HG02571 (cell line): ENCODE data around the gene PARD3.

Experiments
- ATAC-seq: cut with Tn5 transposase; IDR thresholded peaks from one replicate; pipeline ENCODE4 v1.9.1; 2021; ENCODE audit warnings: mild to moderate bottlenecking, moderate library complexity; ENCODE audit not compliant: unreplicated experiment

PARD3 gene

DNA sequence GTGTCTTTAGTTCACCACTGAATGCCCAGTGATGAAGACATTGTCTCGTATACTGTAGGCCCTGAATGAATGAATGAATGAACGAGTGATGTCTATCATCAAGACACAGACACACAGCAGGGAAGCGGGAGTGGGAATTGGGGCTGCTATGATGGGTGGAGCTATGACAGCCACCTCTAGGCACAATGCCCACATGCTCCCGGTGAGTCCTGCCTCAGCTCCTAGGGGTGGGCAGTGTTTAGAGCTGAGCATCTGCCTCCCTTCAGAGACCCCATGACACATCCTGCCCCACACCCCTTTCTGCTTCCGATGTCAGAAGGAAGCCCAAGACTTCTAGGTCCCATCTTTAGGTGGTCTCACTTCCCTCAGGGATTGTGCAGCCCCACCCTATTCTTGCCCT is 714.1 kb downstream of the PARD3 start:
- ATAC-seq = no peak

DNA sequence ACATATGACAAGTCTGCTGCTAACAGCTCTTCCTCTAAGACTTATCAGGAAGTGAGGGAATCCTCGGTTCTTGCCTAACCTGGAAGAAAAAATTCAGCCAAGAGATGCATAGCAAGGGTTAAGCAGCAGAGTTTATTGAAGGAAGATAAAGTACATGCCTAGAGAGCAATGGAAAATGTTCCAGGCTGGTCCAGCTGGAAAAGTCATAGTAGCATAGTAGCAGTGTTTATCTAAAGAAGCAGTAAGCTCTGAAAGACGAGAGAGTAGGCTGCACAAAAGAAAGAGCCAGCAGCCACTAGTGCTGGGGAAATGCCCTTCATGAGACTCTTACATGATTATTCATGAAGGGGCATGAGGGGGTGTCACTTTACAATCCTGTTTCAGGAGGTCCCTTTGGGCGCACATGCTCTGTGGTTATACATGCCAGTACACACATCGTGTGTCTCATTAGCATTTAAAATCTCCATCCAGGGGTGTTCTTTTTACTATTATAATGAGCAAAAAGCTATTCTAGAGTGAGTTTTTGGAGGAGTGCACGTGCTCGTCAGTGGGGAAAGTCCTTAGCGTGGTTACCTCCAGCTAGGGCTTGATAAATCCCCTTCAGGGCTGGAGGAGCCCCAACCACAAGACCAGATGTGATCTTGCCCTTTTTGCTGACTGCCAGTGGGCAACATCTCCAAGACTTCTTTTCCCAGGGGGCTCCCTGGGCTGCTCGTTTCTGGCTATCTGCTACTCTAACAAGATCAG is 716.1 kb downstream of the PARD3 start:
- ATAC-seq = no peak

DNA sequence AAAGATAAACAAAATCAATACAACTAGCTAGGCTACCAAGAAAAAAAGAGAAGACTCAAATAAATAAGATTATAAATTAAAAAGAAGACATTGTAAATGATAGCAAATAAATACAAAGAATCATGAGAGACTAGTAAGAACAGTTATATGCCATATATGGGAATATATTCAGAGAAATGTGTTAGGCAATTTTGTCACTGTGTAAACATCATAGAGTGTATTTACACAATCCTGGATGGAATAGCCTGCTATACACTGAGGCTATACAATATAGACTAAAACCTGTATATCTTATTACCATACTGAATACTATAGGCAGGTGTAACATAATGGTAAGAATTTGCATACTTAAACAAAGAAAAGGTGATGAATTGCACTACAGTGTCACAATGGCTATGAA is 717.4 kb downstream of the PARD3 start:
- no peak for ATAC-seq

DNA sequence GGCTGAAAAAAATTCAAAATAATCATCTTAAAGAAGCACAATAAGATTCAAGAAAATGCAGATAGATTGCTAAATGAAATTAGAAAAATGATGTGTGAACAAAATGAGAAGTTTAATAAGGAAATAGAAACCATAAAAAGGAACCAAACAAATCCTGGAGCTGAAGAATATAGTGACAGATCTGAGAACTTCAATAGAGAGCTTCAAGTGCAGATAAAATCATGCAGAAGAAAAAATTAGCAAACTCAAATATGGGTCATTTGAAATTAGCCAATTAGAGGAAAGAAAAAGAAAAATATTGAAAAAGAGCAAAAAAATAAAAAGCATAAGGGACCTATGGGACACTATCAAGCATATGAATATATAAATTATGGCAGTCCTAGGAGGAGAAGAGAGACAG is 720.1 kb downstream of the PARD3 start:
- no peak for ATAC-seq

DNA sequence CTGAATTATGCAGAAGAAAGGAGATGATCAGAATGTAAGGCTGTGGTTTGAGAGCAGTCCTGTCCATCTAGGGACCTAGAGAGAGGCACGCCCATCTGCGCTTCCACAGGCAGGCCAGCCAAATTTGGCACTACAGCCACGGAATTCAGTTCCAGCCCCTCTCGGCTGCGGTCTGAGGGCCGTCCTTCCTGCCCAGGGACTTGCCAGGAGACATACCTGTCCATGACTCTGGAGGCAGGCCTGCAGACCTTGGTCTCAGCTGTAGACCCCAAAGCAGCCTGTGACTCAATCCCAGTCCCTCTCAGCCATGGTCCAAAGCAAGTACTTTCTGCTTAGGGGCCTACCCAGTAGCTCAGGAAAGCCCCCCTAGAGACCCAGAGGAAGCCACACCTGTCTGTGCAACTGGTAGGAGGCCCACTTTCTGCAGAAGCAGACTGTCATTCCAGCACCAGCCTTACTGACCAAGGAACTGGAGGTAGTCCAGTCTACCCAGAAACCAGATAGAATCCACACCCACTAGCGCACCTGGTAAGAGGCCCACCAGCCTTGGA is 720.9 kb downstream of the PARD3 start:
- ATAC-seq = no peak

DNA sequence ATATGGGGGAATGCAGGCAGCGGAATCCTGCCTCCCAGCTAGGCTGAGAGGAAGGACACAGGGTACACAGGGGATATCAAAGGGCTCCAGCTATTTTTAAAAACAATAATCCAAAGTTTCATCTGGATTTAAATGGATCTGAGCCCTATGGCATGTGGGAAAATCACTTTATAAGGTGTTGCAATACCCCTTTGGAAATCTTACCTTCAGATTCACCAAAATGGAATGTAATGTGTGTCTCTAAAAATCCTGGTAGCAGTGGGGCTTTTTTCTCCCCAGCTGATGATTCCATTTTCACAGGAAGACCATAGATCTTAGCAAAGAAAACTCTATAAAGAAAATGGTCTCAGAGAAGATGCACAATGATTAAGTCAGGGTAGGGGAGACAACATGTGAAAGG is 722.2 kb downstream of the PARD3 start:
- no peak for ATAC-seq

DNA sequence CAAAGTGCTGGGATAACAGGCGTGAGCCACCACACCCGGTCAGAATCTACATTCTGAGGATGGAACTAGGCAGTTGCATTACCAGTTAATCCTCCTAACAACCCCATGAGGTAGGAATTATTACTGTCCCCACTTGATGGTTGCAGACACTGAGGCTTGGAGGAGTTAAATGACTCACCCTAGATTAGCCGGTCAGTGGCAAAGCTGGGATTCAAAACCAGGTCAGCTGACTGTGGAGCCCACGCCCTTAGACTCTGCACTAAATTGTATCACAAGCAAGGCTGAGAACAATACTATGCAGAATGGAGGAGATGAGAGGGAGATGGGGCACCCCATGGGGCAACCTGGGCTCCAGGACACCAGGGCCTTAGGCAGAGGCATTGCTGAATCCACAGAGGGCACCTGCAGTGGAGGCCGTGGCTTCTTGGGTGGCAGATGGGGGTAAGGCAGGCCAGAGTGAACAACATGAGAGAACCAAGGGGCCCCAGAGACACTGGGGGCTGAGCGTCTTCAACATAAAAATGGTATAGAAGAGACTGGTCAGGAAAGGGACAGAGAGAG is 723.4 kb downstream of the PARD3 start:
- no peak for ATAC-seq

DNA sequence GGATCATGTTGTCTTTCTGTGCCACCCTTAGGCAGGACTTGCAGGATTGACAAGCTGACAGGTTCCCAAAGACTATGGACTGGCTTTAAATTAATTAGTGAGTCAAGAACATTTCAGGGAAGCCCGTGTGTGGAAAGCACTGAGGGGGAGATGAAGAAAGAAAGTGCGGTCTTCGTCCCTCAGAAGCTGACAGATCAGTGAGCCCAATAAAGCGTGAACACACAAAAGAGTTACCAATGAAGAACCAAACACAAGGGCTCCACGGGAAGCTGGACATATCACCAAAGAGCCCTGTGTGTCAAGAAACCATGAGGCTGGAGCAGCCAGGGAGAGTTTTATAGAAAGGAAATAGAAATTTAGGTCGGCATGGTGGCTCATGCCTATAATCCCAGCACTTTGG is 725.8 kb downstream of the PARD3 start:
- ATAC-seq = no peak

DNA sequence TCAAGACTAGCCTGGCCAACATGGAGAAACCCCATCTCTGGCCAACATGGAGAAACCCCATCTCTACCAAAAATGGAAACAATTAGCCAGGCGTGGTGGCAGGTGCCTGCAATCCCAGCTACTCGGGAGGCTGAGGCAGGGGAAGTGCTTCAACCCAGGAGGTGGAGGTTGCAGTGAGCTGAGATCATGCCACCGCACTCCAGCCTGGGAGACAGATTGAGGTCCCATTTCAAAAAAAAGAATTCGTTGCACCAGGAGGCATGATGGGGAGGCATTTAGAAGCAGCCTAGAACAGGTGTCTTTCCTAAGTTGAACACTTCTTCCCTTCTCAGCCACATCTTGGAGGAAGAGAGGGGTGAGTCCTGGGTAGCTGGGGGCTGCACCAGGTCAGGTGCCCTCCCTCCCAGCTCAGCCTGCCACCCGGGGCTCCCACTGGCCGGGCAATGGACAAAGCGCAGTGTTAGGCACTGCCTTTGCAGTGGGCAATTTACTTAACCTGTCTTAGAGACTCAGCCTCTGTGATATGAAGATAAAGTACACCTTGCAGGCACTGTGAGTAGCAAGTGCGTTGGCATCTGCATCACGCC is 726.8 kb downstream of the PARD3 start:
- no peak for ATAC-seq

DNA sequence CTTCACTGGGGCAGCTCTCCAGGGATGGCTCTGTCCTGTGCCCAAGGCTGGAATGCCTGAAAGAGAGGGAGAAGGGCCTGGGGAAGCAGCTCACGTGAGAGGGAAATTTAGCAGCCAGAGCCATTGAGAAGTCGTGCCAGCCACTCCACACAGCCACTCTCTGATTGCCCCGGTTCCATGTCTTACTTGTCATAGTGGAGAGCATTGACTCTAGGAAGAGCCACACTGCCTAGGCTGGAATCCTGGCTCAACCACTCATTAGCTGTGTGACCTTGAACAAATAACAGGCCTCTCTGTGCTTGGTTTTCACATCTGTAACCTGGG is 728.0 kb downstream of the PARD3 start:
- no peak for ATAC-seq

DNA sequence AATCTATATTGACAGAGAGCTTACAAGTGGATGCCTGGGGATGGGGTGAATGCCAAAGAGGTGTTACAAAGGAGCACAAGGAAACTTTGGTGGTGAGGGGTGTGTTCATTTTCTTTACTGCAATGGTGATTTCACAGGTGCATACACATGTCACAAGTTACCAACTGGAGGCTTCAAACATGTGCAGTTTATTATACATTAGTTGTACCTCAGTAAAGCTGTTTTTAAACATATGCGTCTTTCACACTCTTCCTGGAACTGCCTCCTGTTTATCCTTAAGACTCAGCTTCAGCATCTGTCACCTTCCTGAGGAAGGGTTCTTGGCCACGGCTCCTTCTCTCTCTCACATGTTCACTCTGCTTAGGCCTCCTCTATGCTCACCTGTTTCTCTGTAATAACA is 731.5 kb downstream of the PARD3 start:
- ATAC-seq = no peak

DNA sequence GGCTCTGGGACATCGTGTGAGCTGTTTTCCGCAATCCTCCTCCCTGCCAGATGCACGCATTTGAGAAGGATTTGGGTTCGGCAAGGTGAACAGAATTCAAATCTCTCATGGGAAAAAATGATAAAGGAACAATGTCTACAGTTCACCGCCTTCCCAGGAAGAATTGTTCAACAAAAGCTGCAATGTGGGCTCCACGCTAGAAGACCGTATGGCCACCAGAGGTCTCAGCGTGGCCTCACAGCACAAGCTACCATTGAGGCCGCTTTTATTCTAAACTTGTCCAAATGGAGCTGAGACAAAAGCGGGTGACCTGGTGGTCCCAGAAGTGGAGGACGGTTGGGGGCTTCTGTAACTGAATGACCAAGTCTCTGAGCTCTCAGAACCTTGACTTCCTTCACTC is 733.1 kb downstream of the PARD3 start:
- no peak for ATAC-seq

DNA sequence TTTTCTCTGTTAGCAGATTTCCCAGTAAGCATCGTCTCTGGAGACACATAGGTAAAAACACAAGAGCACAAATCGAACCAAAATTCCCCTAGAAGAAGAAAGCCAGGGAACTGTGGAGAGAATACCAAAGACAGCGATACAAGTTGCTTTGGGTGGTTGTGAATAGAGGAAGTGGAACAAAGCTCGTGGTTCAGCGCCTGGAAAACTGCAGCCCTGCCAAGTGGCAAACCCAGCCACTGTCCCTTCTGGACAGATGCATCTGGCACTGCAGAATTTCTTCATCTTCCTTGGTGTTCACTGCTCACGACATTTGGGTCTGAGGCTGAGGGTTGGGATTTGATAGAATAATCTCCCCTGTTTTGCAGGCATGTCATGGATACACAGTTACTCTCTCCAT is 733.8 kb downstream of the PARD3 start:
- ATAC-seq = no peak

DNA sequence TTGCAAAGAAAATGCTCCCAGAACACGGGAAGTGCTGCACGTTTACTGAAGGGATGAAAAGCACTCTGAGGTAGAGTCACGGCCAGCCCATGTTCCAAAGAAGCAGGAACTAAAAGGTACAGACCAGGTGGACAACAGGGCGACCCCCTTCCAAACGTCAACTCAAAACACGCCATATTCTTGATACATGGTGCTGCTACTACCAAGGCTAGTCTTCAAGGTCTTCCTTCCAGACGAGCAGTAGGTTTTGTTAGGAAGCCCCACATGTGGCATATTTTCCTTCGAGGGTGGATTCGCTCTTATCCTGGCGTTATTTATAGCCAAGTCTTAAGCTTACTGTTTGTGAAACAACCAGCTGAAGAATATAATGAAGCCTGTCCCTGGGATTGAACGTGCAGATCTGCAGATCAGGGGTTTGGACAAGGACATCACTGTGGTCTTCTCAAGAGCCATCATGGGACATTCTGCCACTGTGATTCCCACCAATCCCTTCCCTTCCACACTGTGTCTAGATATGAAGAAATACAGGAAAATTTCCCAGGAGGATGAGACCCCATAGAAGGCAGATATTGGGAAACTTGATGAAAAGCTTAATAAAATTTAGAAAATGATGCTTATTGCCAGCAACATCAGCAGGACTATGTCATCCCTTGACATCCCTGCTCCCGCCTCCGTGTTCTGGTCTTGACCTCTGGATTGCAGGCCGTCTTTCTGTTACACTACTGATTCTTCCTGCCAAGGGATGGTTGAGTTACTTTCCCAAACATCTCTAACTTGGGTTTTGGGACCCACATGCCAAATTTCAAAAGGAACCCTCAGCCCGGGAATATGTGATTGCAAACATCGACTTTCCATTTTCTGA is 734.4 kb downstream of the PARD3 start:
- no peak for ATAC-seq

DNA sequence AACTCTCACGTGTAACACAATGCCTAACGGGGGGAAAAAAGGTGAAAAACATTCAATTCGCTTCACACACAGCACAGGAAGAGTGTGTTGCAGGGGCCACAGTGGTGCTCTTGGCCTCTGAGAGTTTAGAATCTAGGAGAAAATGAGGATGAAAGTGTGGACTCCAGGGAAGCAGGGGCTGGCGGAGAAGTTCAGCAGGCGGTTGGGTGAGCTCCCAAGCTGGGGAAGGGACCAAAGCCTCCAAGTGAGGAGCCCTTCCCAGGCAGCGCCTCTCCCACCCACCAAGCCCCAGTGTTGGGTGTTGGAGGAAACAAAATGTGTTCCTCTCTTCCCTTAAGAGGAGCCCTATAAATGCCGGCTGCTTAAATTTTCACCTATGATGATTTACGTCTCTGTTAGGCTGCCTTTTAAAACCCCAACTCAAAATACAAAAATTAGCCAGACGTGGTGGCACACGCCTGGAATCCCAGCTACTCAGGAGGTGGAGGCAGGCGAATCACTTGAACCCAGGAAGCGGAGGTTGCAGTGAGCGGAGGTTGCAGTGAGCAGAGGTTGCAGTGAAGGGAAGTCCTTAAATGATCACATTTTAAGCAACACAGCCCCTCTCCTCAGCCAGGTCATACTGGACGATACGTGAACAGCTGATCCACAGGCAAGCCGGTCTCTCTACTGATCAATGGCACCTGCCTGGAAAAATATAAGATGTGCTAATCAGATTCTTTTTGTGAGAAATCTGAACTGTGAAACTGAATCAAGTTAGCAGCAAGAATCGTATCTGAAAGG is 735.2 kb downstream of the PARD3 start:
- no peak for ATAC-seq

DNA sequence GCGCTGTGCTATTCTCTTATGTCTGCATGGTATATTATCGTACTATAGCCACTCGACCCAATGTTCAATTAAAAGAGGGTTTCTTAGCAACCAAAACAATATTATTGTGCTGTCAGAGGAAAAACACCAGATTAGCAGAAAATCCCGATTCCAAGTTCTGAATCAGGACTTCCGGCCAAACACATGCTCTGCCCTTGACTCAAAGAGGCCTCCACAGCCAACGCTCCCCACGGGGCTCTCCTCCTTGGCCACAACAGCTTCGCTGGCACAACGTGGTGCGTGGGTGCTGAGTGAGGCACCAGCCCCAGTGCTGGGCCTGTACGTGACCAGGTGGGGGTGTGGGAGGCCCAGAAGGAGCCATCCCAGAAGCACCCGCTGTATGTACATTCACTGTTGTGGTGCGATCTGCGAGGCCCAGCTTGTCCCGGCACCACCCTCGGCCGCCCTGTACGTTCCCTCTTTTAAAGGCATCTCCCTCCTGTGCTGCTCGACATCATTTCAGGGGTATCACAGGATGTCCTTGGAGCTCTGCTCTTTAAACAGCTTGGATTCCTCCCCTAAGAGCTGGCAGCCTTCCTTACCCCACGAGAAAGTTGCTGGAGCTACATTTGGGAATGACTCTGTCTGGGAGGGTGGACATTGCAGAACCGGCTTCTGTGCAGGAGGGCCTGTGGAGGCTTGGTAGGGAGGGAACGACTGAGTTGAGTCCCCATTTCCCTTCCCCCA is 736.2 kb downstream of the PARD3 start:
- no peak for ATAC-seq

DNA sequence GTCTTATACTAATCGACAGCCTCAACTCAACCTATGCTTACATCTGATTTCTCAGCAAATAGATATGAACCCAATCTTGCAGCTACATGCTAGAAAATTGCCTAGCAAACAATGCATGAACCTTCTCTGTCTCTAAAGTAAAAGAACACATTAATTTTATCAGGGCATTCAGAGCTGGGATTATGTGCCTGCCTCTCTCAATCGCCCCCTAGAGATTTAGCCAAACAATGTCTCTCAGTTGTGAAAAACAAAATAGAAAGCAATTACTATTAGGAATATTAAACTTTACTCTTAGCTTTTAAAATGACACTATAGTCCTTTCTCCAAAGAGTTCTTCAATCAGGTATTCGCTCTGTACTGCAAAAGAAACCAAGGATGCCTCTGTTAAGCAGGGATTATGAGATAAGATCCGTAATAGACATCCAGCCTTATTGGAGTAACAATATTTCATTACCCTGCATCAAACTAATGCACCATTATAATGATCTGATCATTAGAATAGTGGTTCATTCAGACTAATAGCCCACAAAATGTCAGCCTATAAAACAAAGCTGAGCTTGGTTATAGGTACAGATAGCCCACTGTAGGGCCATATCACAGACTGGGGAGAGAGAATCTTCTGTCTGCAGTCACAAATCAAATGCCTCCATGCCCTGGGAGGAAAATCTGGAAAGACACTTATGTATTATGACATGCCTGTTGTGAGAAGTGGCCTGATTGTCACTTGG is 736.9 kb downstream of the PARD3 start:
- ATAC-seq = no peak

DNA sequence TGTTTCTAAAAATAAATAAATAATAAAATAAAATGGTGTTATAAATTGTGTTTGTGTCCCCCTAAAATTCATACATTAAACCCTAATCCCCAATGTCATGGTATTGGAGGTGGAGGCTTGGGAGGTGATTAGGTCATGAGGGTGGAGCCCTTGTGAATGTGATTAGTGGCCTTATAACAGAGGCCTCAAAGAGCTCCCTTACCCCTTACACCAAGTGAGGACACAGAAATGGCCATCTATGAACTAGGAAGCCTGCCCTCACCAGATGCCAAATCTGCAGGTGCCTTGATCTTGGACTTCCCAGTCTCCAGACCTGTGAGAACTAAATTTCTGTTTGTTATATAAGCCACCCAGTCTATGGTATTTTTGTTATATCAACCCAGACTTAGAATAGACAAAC is 738.7 kb downstream of the PARD3 start:
- no peak for ATAC-seq

DNA sequence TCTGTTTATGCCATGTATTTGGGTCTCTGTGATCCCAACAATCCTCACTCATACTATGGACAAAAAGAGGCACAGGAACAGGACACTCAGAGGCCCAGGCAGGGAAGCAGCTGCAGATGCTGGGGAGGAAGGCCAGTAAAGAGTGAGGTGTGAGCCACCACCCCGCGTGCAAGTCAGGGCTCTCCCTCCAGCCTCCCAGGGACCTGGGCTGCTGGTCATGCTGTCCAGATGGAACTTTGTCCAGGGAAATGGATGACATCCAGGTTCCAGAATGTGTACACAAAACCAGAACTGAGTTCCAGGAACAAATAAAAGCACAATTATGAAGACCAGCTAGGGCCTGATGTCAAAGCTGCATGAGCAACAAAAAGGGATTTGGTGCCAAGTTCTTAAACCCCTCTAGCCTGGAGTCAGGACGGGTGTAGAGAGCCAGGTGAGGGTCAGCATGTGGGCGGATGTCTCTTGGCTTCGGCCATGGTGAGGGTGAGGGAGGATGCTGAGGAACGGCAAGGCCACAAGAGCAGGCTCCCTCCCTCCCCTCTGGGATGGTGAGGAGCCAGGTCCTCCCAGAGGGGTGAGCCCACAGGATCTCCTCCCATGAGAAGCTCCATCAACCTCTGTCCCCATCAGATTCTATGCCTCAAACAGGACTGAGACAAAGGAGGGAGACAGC is 739.7 kb downstream of the PARD3 start:
- ATAC-seq = no peak
